HG03378 (cell line): ENCODE data around the gene FCAMR.

Source experiments
- ATAC-seq: cut with Tn5 transposase; IDR thresholded peaks from one replicate; pipeline ENCODE4 v1.9.1; 2021; ENCODE audit warnings: mild to moderate bottlenecking, moderate library complexity; ENCODE audit not compliant: unreplicated experiment

The FCAMR gene

GRCh38 chr1:206912445-206913095, 57.7 kb downstream of the FCAMR start:
- no peak for ATAC-seq

GRCh38 chr1:206911064-206911663, 59.1 kb downstream of the FCAMR start:
- ATAC-seq, result no peak

- no peak for ATAC-seq
Measured at GRCh38 chr1:206909883-206910318, 60.4 kb downstream of the FCAMR start.

GRCh38 chr1:206909161-206909882, 60.9 kb downstream of the FCAMR start:
- no peak for ATAC-seq

- ATAC-seq, result no peak
Measured at GRCh38 chr1:206908038-206908437, 62.2 kb downstream of the FCAMR start.
